Globus pallidus (tissue), 1 donor: ENCODE results near the gene SMURF1.
A peak's percentile ranks its signal among the peaks of the same experiment; 100 is the strongest.

Experiments used
- DNase-seq: peaks from one replicate; pipeline ENCODE4 v3.0.0-alpha.2; 2015; ENCODE audit warnings: low spot score

SMURF1 gene

GRCh38 chr7:99005776-99006175, 138.1 kb downstream of the SMURF1 start:
- DNase-seq: peak; percentile 19

DNA sequence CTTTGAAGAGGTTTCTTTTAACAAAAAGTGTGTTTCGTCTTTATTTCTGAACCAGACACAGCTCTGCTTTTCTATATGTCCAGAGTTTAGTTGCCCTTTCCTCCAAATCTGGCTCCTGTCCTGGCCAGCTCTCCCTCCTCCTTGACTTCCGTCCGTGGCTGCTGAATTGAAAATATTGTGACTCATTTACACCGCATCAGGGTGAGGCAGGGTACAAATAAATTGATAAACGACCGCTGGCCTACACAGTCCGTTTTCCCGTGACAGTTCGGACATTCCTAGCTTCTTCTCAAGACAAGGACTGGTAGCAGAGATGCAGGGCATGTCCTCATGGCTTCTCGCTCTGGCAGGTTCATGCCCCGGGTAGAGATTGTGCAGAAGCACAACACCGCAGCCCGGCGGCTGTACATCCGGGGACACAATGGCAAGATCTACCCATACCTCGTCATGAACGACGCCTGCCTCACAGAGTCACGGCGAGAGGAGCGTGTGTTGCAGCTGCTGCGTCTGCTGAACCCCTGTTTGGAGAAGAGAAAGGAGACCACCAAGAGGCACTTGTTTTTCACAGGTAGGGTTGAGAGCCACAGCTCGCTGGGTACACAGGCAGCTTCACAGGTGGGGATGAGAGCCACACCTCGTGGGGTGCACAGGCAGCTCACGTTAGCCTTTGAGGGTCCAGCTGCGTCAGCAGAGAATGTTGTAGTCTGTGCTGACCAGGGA, 139.0 kb downstream of the SMURF1 start:
- DNase-seq: no peak

DNA sequence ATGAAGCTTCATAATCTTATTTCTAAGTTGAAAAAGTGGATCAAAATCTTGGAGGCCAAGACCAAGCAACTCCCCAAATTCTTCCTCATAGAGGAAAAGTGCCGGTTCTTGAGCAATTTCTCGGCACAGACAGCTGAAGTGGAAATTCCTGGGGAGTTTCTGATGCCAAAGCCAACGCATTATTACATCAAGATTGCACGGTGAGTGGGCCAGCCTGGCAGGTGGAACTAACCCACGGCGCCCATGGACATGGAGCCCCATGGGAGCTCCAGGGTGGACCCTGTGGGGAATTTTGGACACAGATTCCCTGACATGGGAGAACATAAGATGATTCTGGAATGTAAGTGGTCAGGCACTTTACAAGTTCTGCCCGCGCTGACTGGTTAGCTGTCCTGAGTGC, 139.7 kb downstream of the SMURF1 start:
- DNase-seq: no peak

DNA sequence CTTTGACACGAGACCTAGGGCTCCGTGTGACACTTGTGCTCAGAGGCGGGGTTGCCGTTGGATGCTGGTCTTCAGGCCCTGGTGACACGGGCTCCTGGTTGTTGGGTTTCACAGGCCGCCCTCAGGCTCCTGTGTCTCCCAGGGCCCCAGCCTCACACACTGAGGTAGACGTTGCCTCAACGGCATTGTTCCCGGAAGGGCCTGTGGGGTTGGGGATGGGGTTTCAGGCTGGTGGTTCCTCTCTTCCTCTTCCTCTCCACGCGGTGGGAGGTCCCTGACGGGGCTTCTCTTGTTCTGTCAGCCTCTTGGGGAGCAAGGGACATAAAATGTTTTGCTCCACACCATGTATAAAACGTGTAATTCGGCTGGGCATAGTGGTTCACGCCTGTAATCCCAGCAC, 140.5 kb downstream of the SMURF1 start:
- no peak for DNase-seq

GRCh38 chr7:99002827-99003212, 141.1 kb downstream of the SMURF1 start:
- no peak for DNase-seq

GRCh38 chr7:99002148-99002826, 141.6 kb downstream of the SMURF1 start:
- DNase-seq: no peak

DNA sequence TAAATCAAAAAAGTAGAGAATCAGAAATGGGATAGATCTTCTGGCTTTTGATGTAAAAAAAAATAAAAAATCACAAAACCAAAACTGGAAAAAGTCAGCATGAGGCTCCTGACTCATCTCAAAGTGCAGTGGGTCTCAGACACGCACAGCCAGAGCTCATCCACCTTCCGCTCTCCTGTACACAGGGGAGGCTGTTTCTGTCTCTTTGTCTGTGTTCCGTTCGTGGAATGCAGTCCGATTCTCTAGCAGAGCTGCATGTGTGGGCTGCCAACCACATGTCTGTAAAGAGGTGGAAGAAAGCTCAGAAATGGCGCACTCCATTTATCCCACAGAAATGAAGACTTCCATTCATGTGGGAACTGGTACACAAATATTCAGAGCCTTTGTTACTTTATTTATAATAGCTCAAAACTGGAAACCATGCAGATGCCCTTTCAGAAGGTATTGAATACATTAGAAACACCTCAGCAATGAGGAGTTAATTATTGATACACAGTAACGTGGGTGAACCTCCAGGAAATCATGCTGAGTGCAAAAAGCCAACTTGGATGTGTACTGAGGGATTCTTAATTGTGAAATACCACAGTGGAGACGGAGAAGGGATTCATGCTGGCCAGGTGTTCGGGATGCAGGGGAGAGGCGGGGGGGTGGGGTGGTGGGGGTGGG, 142.3 kb downstream of the SMURF1 start:
- no peak for DNase-seq

DNA sequence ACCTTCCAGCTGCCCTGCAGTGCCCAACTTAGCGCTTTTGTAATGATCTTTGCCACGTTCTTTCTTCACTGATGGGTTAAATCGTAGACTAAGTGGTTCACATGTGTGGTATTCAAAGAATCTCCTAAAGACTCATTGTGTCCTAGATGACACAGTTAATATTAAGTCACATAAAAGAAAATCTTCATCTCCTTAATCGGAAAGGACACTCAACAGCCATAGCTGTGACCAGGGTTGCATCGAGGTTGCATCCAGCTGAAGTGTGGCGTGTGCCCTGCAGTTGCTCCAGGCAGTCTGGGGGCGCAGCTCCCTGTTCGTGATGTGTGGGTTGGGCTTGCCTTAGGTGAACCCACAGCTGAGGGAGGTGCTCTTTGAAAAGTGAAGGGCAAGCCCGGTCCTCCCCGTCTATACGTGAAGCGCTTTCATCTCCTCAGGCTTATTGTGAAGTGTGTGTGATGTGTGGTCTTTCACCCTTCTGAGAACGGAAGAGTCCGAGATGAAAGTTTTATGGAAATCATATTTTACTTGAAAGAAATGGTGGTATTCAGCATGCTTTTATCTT, 142.9 kb downstream of the SMURF1 start:
- DNase-seq: no peak

DNA sequence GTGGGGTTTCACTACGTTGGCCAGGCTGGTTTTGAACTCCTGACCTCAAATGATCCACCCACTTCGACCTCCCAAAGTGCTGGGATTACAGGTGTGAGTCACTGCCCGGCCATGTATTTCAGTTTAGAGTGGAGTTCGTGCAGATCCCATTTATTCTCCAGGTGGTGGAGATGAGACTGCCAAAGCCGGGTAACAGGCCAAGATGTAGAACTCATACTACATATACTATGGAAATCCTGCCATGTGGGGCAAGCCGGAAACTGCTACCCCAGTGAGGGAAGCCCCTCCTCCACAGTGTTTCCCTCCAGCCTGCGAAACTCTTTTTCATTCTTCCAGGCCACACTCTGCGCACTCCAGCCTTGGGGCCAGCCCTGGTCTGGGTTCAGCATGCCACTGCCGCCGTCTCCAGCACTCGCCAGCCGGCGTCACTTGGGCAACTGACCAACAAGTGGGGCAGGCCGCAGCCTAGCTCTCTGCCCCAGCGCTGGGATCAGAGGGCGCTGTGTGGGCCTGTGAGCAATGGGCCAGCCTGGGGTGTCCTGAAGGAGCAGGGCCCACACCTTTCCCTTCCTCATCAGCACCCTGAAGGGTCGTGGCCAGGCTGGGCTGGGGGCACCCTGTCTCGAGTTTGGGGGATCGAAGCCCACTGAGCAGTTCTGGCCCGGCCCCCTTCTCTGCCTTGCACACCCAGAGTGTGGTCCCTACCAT, 143.6 kb downstream of the SMURF1 start:
- DNase-seq: no peak

DNA sequence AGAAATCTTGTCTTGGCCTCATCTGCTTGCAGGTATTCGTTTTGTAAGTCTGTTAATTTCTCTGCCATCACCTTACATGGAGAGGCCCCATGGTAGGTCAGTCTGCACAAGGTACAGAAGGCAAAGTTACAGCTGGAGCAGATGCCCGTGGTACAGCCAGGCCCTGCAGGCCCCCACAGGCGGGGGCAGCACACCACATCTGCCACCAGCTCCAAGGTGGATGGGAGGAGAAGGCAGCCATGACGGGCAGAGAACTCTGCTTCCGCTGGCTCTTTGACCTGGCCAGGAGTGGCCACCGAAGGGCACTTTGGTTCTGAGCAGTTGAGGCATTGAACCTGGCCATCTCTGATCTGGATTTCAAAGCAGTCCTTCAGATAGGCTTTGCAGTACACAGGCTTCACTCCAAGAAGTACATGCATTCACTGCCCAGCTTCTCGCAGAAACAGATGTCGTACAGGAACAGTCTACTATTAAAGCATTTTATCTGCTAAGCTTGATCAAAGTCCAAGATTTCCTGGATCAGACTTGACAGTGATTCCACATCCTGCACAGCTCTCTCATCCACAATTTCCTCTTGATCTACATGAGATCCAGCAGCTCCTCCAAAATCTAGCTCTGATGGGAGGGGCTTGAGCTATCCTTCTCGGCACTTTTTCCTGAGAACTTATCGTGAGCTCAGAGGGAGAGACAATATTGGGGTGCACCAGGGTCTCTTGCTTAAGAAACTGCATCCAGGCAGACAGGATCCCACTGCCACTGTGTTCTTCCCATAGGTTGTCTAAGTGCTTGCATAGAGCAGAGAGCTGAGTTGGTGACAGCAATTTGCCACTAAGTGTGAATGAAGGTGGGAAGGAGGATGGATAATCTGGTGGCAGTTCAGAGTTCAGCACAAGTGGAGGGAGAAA, 144.8 kb downstream of the SMURF1 start:
- no peak for DNase-seq

- DNase-seq: no peak
Observed at GRCh38 chr7:98997846-98998245, 146.1 kb downstream of the SMURF1 start.

- no peak for DNase-seq
Observed at GRCh38 chr7:98996150-98996552, 147.8 kb downstream of the SMURF1 start.

DNA sequence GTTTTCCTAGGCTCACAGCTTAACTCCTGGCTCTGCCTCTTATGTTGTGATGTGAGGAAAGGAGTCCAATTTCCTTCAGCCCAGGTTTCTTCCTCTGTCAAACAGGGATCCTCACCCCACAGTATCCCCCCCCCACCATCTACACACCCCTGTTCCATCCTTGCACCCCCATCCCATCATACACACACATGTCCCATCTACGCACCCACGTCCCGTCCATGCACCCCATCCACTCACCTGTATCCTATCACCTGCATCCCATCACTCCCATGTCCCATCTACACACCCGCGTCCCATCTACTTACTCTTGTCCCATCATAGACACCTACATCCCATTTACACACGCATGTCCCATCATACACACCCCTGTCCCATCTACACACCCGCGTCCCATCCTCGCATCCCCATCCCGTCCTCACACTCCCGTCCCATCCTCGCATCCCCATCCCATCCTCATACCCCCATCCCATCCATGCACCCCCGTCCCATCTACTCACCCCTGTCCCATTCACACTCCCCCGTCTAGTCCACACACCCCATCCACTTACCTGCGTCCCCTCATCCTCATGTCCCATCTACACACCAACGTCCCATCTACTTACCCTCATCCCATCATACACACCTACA, 148.3 kb downstream of the SMURF1 start:
- DNase-seq: no peak

GRCh38 chr7:98995111-98995510, 148.8 kb downstream of the SMURF1 start:
- DNase-seq: no peak

DNA sequence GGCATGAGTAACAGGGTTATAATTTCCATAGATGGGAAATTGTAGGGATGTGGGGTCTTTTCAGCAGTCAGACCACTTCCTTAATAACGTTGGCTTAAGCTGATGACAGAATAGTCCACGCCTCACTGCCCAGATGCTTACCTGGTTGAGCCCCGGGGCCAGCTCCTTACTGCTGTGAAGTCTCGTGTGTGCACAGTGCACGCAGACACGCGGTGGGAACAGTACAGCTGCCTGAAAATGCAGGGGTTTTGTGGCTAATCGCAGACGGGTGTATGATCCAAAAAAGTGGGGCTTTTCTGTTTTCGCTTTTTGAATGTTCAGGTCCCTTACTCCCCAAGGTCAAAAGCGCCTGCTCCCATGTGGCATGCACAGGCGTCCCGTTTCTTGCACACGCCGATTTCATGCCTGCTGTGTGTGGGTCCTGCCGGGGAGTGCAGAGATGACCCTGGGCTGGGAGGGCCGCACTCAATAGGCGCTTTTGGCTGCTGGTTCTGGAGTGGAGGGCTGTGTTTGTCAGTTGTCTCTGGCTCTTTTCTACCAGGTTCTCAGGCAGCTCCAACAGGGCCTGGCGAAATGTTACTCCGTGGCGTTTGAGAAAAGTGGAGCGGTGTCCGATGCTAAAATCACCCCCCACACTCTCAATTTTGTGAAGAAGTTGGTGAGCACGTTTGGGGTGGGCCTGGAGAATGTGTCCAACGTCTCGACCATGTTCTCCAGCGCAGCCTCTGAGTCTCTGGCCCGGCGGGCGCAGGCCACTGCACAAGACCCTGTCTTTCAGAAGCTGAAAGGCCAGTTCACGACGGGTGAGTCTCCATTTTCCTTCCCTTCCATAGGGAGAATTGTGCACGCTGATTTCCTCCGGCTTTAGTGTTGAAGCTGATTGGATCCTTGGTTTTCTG, 149.6 kb downstream of the SMURF1 start:
- no peak for DNase-seq

DNA sequence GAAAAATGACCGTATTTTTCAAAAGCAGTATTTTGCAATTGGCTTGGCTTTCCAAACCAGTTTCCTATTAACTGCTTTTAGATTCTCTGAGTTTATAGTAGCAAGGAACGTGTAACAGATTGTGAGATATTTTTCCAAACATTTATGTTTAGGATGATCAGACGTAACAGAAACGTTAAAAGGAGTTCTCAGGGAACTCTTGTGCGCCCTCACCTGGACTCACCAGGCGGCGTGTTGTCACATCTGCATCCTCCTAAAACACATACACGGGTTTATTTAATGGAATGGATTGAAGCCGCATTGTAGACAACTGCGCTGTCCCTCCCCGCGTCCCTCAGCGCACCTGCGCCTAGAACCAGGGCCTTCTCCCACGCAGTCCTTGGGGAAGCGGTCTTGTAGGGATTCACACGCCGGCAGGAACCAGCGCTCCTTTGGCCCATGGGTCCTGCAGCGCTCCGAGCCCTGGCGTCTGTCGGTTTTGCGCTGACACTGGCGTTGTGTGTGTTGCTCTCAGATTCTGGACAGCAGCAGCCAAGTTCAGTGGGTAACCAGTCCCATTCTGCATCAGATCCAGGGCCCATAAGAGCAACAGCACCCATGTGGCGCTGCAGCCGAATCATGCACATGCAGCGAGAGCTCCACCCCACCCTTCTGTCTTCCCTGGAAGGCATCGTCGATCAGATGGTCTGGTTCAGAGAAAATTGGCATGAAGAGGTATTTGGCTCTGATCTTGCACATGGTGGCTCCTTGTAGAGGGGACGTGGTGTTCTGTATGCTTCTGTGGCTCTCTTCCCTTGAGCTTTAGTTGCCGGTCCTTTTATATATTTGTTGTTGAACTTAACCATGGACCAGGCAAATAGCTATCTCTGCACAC, 150.6 kb downstream of the SMURF1 start:
- DNase-seq: no peak

GRCh38 chr7:98992076-98992475, 151.8 kb downstream of the SMURF1 start:
- DNase-seq: no peak

DNA sequence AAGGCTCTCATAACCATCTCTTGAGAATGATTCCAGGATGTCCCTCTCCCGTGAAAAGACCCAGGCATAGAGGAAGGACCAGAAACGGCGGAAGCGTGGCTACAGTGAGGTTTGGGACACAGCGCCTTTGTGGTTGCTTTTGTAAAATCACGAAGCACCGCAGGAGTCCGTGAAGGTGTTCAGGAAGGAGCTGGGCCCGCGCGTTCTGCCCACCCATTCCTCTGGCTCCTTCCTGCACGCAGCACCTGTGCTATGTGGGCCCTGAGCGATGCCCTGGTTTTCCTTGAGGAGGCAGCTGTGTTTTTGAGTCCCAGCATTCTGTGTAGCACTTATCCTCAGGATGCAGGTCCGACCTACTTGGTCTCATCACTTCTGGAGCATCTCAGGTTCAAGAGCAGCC, 152.8 kb downstream of the SMURF1 start:
- DNase-seq: no peak

DNA sequence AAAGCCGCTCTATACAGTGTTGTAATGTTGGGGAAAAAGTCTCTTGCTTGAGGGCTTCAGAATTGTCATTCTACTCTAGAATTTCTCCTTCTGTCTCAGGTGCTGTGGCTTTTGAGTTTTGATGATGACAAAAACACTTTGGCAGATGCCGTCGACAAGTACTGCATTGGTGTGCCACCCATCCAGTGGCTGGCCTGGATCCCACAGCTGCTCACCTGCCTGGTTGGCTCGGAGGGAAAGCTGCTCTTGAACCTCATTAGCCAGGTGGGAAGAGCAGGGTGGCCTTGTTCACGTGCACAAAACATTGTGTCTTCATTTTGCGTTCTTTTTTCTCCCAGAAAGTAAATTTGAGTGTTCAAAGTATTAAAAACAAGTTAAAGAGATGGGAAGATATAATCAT, 153.6 kb downstream of the SMURF1 start:
- no peak for DNase-seq
